Central memory CD4-positive, alpha-beta T cell (primary cell): ENCODE results near the gene ZNF584.
A peak's percentile ranks its signal among the peaks of the same experiment; 100 is the strongest.
"Not testable (repeated sequence)": the region's sequence is repeated elsewhere in the genome, so short reads cannot be mapped to it uniquely, and the experiment has no call there.

Experiments used
- DNase-seq: peaks from one replicate; pipeline ENCODE4 v3.0.0; 2022

The ZNF584 gene

DNA sequence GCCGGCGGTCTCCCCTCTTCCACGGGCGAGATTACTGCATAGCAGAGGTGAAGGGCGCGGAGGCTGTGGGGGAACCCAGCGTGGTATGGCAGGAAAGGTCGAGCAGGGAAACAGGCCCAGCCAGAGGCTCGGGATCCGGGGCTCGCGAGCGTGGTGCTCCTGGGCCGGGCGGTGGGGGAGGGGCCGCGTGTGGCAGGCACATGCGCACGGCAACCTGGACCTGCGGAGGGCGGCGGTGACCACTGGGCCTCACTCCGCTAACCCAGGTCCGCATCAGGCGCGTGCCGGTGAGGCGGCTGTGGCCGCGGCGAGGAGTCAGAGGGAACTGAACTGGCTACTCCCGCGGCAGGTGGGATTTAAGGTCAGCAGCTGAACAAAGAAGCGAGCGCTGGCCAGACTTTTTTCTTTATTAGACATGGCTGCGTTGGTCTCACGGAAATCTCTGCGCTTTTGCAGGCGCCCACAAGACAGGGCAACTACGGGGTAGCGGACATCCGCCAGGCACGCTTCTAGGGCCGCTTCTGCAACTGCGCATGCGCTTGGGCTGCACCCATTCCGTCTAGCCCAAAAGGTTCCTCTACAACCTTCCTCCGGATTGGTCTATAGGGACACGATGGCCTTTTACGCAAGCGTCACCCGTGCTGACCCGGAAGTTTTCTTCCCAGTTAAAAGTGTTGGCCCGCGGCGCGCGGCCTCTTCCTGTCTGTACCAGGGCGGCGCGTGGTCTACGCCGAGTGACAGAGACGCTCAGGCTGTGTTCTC is 21.7 kb upstream of the ZNF584 start, which contains the start of gene RPS5:
Gene RPS5 (plus strand): TSS at position 694 of the 762 bp plus-strand sequence. CDS start 869 bp downstream, outside the sequence.
- DNase-seq, result peak; percentile 98

DNA sequence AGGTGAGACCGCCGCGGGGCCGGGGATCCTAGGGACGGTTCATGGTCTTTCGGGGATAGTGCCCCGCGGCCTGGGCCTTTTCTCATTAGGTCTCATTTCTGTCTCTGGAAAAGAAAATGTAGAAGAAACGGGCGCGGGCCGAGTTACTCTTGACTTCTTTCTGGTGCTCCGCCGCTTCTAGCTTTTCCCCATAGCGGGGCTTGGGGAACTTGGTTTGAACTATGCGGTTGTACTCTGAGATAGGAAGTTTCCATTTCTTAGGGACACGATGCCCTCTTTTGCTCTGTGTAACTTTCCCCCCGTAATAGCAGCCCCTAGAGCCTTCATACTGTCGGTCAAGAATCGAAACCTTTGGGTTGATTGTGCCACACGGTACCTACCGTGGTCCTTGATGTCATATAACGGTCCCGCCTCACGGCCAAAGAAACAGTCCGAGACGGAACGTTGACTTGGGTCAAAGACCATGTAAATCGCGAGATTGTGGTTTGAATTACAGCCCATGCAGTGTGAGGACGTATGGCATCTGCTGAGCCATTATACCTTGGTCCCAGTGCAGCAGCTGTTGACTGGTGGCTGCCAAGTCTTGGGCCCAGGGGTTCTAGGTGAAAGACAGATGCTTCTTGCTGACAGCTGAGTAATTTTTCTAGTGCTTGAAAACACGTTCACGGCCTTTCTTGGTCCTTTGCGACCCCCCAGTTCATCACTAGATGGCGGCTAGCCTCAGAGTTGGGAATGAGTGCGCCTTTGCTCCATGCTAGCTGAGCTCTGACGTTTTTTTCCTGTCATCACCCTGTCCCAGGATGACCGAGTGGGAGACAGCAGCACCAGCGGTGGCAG is 20.9 kb upstream of the ZNF584 start:
- no peak for DNase-seq

DNA sequence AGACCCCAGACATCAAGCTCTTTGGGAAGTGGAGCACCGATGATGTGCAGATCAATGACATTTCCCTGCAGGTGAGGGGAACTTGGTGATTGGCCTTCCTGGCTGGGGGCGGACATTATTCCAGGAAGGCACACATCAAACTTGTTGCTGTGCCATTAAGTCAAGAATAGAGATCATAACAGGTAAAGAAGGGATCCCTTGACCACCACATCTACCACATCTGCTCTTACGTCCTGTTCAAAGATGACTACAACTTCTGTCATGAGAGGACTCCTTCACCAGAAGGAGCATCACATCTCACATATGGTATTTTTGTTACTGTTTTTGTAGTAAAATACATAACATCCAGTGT is 20.3 kb upstream of the ZNF584 start:
- DNase-seq, result no peak

DNA sequence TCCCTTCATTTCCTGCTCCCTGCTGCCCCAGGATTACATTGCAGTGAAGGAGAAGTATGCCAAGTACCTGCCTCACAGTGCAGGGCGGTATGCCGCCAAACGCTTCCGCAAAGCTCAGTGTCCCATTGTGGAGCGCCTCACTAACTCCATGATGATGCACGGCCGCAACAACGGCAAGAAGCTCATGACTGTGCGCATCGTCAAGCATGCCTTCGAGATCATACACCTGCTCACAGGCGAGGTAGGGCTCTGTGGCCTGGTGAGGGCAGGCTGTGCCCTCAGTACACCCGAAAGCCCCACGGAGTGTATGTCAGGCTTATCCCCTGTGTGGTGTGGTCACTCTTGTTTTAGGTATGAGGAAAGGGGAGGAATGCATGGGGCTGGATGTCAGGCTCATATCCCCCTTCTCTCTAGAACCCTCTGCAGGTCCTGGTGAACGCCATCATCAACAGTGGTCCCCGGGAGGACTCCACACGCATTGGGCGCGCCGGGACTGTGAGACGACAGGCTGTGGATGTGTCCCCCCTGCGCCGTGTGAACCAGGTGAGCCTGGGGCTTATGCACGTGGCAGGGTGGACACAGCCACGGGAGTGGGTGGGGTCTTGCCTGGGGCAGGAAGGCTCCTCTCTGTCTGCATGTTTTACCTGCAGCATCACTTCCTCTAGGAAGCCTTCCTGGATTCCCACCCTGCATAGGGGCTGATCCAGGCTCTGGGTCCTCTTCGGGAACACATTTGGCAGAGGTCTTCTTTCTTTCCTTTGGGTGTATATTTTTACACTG is 15.3 kb upstream of the ZNF584 start:
- DNase-seq, result no peak

DNA sequence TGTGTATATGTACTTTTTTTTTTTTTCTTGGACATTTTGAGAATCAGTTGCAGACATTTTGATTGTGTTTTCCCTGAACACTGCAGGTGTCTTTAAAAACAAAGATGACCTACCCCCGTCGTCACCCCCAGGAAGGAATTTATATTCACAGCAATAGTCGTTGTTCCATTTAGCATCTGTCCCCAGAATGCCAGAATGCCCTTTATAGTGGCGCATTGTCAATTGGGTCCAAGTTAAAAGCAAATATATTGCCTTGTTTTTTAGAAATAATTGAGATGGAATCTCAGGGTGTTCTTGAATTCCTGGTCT is 14.8 kb upstream of the ZNF584 start:
- no peak for DNase-seq

DNA sequence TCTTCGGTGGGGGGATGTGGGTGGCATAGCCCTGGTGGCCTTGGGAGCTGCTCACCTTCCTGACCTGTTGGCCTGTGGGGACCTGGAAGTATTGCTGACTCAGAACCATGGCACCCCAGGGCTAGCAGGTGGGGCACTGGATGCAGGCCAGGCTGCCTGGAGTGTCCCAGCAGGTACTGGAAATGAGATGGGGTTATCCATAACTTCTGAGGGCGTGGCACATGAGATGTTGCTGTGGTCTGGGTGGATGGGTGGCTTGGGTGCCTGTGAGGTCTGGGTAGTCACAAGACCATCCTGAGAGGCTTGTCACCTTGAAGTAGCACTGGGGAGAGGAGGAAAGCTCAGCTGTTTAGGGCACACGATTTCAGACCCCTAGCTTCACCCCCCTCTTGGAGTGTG is 13.6 kb upstream of the ZNF584 start:
- DNase-seq, result no peak

DNA sequence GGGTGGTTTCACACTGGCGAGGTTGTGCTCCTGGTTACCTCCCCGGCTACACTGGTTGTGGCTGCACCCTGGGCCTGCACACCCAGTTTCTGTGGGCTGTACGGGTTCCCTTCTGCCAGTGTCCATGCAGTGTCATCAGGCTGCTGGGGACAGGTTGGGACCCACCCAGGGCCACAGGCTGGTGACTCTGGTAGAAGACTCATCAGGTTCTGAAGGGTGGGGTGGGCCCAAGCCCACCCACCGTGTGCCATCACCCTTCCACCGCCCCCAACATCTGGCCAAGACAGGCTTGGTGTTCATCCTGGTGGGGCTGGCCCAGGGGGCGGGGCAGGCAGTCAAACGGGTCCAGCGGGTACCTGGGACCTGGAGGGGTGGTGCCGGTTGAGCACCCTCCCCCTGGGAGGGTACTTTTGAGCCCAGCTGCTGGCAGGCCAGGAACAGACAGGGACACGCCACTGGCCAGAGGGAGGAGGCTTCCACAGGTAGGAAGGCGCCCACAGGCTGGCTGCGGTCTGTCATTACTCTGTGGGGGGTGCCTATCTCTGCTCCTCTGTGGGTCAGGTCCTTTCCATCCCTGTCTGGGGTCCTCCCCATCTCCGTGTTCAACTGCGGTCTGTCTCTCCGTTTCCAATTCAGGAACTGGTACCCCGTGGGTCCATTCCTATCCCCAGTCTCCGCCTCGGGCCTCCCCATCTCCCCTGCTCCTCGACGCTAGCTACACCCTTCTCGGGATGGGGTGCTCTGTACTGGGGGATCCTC is 13.1 kb upstream of the ZNF584 start, which contains the start of gene RNF225:
Gene RNF225 (plus strand): TSS at position 437 of the 759 bp plus-strand sequence. CDS start 434 bp downstream, outside the sequence.
- DNase-seq, result no peak

DNA sequence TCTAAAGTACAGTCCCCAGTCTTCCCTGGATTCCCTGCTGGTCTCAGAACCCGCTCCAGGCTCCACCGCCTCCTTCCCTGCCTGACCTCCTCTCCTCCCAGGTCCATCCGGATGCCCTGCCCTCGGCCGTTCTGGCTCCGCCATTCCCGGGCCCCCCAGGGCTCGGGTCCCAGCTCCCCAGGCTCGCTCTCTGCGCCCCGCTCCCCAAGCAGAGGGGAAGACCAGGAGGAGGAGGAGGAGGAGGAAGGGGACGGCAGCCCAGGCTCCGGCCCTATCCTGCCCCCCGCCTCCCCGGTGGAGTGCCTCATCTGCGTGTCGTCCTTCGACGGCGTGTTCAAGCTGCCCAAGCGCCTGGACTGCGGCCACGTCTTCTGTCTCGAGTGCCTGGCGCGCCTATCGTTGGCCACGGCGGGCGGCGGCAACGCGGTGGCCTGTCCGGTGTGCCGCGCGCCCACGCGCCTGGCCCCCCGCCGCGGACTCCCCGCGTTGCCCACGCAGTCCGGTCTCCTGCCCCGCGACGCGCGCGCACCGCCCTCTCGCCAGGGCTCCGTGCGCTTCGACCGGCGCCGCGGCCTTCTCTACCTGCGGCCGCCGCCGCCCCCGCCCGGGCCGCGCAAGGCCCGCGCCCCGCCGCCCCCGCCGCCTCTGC is 12.3 kb upstream of the ZNF584 start:
- DNase-seq, result no peak

DNA sequence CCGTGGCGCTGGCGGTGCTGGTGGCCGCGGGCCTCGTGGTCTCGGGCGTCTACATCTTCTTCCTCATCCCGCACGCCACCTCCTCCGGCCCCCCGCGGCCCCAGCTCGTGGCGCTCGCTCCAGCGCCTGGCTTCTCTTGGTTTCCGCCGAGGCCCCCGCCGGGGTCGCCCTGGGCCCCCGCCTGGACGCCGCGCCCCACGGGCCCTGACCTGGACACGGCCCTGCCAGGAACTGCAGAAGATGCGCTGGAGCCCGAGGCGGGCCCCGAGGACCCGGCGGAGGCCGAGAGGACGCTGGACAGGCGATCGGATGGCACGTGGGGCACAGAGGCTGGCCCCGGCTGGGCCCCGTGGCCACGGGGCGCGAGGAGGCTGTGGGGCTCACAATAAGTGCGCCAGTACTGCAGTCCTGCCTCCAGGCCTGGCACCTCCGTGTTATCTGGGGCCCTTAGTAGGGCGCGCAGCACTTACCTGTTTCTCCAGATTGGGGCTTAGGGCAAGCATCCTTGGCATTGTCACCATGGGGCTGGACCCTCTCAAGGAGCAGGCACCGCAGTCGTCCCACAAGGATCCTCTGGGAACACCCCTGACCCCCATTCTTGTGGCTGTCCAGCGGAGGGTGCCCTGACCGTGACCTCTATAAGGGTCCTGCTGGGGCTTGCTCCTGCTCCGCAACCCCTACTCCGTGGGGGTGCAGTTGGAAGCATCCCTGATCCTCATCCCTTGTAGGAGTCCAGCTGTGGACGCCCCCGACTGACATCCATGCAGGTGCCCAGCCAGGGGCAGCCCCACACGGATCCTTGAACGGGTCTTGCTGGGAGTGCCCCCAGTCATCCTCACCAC is 11.5 kb upstream of the ZNF584 start:
- no peak for DNase-seq

DNA sequence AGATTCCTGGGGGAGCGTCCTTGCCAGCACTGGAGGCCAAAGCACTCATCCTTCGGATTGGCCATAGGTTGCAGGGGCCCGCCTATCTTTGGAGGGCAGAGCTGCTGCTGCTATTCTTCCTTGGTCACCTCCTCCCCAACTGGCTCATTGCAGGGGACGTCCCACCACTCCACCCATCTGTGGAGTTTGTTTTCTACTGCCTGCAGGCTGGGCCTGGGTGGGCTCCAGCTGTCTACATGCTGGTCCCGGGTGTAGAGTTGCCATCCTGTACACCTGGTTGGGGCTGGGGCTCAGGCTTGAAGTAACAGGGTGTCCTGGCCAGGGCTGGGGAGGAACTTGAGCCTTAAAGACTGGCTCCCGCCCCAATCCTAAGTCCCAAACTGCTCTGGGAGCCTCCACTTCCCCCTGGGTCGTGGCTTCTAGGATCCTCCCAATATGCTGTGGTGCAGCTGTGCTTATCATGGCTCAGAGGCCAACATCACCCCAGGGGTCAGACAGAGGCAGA is 10.9 kb upstream of the ZNF584 start:
- DNase-seq, result no peak

DNA sequence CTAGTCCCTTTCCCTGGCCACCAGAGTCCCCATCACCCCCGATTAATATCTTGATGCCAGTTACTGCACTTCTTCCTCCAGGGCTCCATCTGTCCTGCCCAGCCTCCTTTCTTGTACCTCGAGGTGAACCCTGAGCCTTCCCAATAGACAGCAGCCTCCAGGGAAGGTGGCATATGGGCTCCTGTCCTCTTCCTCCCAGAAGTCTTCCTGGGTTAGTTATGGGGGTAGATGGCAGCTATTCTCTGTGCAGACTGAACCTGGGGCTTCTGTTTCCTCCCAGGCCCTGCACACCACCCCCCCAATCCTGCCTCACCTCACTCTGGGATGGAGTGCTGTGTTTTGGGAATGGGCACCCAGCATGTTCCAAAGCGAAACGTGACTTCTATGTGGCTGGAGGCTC is 10.4 kb upstream of the ZNF584 start:
- no peak for DNase-seq

DNA sequence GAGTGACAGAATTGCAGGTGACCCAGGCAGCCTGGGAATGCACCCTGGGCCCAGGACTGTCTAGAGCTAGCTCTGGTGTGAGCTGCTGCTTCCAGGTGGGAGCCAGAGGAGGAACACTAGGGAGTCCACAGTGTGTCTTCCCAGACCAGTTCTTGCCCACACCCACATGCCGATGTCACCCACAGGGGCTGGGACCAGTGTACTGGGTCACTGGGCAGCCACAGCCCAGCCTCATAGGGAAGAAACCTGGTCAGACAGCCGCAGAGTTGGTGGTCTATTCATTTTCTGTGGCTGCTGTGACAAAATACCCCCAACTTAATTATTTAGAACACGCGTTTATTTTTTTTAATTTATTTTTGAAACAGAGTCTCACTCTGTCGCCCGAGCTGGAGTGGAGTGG is 9.9 kb upstream of the ZNF584 start:
- DNase-seq, result no peak

DNA sequence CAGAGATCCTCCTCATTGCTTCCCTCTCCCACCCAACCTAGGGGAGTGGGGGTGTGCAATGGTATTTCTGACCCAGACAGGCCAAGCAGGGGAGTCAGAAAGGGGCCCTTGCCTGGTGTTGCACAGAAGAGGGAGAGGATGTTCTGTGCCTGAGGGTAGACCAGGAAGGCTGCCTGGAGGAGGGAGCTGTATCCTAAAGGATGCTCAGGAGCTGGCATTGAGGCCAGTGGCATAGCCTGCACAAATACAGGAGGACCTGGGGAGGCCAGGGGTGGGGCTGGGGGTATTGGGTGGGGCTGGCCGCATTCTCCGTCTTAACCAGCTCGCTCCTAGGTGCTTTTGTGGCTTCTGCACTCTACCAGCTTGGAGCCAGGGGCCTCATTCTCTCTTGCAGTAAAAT is 8.5 kb upstream of the ZNF584 start:
- DNase-seq, result no peak

DNA sequence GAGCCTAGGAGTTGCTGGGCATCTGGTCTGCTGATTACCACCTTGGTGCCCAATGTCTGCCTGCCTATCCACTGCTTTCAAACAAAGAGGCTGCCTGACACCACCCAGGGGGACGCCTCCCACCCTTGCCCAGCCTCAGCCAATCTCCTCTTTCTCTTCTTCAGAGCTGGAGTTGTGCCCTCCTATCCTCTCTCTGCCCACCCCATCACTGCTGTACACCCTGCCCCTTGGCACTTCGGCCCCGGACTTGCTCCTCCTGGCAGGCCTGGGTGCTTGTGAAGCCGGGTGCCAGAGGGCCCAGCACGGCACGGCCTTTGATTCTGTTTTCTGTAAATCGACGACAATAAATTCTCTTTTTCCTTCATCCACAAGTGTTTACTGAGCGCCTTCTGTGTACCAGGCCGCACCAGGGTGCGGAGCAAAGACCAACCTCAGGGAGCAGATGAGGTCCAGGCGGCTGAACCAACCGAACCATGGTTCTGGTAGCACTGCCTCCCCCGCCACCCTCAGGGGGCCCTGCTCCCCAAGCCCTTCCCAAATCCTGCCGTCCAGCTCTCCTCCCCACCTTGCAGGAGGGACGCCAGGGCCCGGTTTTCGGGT is 8.0 kb upstream of the ZNF584 start:
- no peak for DNase-seq

DNA sequence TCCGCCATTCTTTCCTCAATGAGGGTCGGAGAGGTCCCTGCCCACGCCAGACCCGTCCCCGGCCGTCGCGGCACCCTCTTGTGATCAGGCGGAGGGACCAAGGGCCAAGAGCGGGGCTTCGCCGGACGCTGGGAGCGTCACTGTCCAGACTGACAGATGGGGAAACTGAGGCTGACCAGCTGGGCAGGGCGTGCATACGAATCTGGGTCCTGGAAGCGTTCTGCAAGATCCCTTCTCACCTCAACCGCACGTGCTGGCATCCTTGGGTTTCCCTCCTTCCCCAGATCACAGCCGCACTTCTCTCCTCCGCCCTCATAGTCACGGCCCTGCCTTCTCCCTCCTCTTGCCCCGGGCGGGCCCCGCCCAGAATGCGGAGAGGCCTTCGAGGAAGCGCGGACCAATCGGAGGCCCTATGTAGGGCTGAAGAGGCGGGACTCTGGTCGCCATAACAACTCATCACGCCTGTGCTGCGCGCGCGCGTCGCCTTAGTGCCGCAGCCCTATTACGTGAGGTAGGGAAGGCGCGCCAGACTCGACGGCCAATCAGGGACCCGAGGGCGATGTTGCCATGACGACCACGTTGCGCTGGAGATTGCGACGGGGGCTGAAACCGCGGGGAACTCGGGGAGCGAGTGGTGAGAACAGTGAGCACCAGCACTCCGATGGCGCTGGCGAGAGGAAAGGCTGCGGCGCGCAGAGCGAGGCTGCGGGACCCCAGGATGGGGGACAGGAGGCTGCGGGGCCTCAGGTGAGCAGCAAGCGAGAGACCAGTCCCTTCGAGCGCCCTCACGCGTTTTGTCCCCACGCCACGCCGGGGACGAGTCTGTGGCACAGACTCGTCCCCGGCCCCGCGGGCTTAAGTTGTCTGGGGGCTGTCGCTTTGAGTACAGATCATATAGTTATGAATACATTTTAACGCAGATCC is 7.3 kb upstream of the ZNF584 start:
- DNase-seq, result peak; percentile 99

DNA sequence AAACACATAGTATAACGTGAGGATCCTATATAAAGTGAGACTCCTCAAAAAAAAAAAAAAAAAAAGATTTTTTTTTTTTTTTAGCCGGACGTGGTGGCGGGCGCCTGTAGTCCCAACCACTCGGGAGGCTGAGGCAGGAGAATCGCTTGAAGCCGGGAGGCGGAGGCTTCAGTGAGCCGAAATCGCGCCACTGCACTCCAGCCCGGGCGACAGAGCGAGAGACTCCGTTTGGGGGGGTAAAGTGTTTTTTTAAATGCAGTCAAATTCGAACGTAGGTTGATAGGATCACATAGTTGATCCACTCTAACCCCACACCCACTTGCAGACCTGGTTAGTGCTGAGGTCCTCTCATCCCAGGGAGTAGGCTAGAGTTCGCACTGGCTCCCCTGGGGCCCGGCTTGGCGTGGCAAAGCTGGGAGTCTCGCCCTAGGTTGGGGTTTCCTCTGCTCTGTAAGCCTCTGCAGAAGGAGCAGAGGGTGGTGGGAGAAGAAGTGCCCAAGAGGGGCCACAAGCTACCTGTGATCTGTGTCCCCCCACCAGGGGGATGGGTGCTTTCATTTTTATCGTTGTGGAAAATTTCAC is 6.5 kb upstream of the ZNF584 start:
- DNase-seq, result no peak

DNA sequence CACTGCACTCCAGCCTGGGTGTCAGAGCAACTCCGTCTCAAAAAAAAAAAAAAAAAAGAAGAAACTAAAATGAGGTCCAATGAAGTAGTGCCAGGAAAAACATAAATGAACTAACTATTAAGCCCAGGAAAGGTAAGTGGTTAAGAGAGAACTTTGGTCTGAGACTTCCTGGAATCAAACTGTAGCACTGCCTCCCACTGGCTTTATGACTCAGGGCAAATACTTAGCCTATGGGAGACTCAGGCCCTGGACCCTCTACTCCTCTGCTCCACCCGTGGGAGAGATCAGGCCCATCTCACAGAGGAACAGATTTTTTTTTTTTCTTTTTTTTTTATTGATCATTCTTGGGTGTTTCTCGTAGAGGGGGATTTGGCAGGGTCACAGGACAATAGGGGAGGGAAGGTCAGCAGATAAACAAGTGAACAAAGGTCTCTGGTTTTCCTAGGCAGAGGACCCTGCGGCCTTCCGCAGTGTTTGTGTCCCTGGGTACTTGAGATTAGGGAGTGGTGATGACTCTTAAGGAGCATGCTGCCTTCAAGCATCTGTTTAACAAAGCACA is 4.5 kb upstream of the ZNF584 start:
- not testable (repeated sequence) for DNase-seq

DNA sequence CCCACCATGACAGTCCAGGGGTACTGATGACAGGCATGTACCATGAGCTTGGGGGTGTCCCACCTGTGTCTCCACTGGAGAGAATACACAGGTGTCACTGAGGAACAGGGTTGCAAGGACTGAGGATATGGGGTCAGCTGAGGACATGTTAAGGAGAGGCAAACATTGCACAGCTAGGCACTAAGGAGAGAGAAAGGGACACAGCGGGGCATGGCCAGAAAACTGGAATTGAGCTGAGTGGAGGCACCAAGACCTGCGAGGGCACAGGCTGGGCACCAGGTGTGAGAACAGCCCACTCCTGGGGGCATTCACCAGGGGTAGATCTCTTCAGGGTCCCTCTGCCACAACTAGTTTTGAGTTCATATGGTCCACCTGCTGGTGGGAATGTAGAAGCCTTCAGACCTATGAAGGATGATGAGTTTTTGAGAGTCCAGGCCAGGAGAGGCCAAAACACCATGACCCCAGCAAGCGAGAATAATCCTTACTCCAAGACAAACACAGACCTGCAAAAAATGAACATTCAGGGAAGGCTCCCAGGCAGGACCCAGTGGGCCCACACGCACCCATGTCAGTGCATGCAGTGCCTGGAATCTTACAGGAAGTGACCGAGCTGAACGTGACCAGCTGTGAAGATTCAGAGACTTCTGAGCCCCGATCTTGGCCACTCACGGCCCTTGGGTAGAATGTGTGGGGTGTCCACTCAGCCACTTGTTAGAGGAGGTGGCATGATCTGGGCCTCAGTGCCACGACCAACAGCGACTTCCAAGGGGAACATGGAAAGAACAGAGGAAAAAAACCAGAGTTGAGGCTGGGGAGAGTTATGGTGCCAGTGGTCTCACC is 1.4 kb upstream of the ZNF584 start:
- no peak for DNase-seq
